GM19023 (cell line): ENCODE data around the gene CCDC33.

Source experiments
- ATAC-seq: cut with Tn5 transposase; IDR thresholded peaks from one replicate; pipeline ENCODE4 v1.9.1; 2021; ENCODE audit warnings: mild to moderate bottlenecking, moderate library complexity; ENCODE audit not compliant: unreplicated experiment

The CCDC33 gene

DNA sequence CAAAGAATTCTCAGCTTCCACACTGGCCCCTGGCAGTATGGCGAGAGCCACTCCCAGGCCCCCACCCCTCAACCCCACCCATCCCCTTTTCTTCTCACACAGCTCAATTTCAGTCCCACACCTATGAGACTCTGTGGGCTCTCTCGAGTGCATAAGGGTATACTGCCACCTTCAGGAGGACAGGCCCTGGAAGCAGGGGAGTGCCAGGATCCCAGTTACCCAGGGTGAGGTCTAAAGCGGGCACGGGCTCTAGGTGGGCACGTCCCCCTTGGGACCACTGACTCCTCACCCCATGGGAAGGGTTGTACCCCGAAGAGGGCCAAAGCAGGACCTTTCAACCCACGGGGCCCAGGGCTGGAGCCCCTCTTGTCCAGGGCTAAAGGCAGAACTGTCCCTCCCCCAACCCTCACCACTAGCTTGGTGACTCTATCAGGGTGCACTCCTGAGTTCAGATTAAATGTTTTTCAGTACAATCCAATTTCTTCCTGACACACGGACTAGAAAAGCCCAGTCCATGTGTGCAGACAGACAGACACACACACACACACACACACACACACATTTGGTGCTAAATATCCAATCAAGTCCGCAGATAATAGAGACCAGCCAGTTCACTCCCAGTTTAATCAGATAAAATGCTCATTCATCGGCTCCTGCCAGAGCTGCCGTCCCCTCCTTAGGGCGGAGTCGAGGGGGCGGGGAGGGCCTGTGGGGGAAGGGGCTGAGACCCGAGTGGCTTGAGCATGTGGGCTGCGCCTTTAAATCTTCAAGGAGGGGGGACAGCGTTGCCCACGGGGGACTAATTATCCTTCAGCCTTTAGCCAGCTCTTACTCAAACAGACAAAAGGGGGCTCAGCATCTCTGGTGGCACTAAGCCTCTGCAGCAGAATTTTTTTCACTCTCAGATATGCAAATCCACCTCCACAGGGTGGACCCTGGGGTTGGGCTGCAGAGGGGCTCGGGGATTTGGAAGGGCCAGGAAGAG, 72.0 kb downstream of the CCDC33 start:
- ATAC-seq = no peak

DNA sequence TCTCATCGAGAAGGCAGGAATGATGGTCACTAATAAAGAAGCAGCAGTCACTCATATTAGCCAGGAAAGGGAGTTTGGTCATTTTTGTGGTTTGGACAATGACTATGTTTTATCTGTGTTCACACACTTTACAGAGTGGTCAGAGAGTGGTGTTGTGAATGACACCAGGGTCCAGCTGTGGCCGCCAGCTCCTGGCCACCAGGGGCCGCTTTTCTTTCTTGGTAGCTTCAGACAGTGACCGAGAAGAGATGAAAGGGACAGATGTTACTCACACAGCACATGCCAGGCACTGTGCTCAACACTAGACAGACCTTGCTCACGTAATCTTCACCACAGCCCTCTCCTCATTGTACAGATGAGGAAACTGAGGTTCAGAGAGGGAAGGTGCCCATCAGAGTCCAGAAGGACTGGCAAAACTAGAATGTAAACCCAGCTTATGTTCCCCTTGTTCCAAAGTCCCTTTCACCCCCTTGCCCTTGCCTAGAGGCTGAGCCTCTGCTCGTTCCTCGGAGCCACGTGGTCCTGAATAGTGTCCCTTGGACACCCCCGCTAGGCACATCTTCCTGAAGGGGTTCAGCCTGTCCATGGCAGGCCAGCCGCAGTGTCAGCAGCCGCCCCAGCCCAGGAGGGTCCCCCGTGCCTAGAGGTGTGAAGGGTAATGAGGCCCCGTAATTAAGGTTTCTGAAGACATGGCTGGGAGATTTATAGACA, 75.8 kb downstream of the CCDC33 start:
- ATAC-seq = no peak

DNA sequence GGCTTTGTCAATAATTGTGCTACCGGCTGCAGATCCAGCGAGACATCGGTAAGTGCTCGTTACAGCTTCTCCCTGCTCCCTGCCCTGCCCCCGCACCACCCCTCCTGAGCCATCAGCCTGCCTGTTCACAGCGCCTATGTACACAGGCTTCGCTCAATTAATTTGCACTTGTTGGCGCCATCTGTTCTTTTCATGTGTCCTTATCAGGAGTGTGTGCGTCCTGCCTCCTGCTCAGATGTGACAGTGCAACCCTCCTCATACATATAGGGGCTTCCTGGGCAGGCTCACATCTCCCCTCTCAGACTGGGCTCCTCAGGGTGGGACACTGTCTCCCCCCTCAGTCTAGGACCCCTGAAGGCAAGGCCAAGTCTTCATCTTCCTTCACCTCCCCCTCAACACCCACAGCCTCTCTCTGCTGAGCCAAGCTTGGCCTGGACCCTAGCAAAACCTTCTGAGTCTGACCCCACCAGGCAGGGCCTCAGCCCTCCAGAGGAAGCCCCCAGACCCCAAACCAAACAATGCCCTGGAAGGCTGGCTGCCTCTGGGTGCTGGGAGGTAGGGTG, 76.4 kb downstream of the CCDC33 start:
- ATAC-seq = no peak

DNA sequence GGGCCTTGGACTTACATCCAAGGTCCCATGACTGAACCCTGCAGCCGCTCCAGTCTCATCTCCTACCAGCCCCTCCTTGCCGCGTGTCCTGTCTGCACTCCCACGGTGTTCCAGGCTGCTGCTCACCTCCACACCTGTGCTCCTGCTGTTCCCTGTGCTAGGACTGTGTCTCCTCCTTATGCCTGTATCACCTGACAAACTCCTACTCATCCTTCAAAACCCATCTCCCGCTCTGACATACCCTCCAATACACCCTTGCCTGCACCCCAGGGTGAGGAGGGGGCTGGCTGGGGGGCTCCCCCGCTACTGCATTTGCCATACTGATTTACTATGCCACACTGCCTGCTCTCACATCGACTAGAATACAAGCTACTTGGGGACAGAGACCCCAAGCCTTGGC, 77.8 kb downstream of the CCDC33 start:
- no peak for ATAC-seq

DNA sequence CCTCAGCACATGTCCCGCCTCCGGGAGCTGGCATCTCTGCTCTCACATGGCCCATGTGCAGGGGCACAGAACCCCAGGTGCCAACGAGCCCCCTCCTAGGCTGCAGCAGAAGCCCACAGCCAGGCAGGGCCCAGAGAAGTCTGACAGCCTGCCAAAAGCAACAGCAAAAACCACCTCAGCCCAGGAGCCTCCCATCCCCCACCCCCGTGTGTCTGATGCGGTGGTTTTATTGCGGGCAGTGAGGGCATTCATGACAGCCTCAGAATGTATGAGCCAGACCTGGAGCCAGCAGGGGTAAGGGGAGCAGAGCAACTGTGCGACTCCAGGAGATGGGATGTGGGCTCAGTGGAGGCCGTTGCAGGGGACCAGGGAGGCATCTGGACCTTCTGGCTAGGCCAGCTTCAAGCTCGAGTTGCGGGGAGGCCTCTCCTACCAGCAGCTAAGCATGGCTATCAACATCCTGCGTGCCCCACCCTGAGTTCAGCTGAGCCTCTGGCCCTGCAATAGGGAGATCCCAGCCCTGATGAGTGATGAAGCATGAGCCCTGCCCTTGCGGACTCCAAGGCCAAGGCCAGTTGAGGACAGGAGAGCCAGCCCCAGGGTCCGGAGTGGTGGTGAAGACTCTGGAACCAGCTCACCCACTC, 78.8 kb downstream of the CCDC33 start:
- ATAC-seq = no peak

DNA sequence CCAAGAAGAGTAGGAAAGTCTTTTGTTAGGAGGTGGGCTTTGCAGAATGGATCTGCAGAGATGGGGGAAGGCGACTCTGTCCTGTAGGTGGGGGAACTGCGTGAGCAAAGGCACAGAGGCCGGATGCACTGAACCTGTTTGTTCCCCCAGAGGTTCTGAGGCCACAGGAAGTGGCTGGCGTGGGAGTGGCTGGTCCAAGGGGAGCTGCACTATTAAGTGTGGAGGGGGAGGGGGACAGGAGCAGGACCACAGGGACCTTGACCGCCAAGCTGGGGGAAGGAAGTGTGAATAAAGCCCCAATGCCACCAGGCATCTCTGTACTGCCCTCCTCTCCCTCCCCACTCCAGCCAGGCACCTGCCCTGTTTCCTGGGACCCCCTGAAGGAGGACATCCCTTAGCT, 79.5 kb downstream of the CCDC33 start:
- no peak for ATAC-seq

DNA sequence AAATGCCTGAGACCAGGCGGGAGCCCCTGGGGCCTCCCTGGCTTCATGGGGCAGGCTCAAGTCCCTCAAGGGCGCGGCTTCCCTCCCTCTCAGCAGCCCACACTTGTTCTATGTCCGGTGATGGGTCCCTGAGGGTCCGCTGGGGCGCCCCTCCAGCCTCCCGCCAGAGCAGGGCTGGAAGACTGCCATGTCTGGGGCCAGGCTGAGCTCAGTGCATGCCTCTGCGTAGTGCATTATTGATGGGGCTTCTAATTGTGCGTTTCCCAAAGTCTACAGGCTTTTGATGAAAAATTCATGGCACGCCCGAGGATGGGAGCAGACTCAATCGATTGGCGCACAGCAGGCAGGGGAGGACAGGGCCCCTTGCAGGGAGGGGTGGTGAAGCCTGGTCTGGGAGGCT, 80.0 kb downstream of the CCDC33 start:
- no peak for ATAC-seq

DNA sequence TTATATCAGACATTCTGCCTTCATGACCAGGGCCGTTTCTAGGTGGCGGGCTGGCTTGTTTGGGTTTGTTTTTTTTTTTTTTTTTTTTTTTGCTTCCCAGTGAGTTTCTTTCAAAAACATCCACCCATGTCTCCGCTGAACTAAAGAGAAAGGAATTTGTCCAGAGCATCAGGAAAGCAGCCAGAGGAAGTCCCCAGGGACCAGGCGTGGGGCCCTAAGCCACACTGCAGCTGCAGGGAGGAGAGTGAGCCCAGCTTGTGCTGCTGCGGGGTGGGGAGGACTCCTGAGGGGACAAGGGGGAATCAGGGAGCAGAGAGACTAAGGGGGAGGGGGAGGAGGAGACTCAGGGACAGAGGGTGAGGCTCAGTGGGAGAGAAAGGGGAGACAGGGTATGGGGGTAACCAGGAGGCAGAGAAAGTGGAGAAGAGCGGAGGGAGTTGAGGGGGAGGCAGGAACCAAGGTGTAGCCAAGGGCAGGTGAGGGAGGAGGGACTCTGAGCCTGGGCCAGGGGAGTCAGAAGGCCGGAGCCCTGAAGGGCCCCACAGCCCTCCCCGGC, 81.8 kb downstream of the CCDC33 start:
- no peak for ATAC-seq

DNA sequence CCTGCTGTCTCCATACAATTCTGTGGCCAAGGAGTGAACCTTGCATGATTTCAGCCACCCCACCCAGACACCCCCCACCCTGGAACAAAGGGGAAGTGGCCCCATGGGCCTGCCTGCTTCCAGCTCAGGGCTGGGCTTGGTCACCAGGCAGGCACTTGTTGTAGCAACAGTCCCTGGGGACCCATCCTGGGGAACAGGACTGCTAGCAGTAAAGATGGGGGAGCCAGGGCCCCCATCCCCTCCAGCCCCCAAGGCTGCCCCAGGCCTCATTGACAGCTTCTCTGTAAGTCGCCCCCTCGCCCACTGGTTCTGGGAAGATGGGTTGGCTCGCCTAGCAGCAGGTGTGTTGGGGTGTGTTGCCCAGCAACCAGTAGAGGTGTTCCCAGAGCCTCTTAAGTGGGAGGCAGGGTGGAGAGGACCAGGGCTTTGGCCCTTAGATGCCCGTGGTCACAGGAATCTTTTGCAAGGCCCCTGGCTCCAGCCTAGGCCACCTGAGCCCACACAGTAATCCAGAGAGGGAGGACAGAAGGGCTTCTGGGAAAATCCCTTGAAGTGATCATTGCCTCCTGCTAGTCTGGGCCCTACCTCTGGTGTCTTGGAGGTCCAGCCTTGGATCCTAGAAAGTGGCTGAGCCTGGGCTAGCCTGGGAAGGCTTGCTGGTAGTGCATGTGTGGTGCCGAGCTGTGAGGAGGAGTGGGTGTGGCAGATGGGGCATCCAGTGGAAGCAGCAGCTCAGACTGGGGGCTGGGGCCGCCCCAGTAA, 82.4 kb downstream of the CCDC33 start:
- ATAC-seq = no peak

DNA sequence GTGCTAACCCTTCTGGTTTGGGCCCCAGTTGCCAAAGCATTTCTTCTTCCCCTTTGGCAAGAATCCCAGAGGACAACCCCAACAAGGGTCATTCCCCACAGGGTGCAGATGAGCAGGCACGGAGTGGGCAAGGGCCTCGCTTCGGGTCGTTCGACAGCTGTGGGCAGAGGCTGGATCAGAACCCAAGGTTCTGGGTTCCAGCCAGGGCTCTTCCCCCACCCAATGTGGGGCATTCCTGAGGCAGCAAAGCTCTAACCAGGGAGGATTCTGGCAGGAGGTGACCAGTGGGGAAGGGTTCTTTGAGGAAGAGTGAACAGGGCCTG, 83.0 kb downstream of the CCDC33 start:
- no peak for ATAC-seq

DNA sequence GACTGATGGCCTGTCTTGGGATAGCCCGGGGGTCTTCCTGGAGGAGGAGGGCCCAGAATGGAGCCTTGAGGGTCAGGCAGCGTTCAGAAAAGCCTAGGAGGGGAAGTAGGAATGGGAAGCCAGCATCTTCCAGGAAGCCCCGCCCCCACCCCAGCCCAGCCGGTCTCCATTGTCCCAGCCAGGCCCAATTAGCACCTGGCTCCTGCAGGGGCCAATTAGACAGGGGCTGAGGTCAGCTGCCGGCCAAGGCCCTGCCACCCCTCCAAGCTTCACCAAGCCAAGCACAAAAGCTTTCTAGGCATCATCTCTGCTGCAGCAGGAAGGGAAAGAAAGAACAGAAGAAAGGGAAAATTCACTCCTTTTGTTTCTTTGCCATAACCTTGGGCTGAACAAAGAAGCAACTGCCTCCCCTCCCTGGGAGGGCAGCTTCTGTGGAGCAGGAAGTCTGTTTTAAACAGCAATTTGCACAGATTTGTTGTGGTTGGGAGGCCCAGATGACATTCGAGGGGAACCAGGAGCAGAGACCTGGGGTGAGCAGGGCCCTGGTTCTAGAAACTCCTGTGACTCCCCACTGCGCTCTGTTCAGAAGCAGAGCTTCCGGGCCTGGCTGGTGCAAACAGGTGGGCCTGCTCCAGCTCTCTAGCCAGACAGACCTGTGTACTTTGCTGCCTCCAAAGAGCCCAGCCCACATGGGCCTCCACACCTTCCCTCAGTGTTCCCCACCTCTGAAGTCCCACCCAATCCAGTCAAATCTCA, 83.6 kb downstream of the CCDC33 start:
- ATAC-seq = no peak

DNA sequence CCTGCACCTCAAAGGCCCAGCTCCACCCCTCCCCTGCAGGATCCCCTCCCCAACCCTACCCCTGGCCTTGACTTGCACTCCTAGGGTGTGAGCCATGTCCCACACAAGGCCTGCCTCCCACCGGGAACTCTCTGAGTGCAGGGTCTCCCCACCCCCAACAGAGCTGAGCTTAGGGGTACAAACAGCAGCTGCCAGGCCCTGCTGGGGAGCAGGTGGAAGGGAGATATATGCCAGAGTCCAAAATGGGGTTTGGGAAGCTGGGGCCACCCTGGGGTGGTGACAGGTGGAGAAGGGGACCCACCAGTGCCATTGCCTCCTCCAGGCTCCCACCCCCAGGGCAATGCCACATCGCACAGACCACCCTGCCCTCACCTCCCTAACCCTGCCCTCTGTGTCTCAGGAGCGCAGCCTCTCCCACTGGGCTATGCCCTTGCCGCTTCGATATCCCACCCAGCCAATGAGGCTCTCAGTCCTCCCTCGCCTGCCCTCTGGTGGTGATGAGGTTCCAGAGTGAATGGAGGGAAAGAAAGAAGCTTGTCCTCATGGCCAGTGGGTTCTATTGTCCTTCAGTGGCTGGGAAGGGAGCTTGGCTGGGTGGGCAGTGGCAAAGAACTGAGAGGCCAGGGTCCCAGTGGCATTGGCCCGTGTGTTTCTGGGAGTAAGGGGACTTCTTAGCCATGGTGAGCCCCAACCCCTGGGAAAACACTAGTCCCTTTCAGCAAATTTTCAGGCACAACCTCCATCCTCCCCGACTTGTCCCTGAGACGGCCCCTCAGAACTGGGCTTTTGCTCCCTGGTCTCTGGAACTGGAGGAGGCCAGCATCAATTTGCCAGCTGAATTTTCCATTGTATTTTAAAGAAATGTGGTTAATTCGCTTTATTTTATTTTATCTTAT, 84.5 kb downstream of the CCDC33 start:
- no peak for ATAC-seq

DNA sequence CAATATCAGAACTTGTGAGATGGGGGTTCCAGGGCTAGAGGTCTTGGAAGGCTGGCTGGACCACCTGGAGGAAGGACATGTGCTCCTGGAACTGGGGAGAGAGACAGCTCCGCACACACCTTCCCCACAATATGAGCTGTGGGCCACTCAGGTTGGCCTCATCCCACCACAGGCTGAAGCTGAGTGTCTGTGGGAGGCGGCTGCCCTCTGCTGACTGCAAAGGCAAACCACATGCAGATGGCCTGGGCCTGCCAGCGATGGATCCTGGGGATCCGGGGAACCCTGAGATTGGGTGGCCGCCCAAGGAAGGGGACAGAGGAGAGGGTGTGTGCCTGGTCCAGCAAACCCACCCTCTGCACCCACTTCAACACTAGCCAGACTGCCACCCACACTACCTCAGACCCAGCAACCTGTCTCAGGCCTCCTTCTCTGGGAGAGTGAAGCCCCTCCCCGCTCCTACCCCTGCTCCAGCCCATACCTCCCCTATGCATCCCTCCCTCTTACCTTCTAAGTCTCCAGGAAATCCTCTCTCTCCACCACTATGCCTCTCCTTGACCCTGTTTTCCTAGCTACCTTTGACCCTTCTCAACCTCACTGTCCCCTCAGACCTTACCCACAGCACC, 86.5 kb downstream of the CCDC33 start:
- no peak for ATAC-seq

DNA sequence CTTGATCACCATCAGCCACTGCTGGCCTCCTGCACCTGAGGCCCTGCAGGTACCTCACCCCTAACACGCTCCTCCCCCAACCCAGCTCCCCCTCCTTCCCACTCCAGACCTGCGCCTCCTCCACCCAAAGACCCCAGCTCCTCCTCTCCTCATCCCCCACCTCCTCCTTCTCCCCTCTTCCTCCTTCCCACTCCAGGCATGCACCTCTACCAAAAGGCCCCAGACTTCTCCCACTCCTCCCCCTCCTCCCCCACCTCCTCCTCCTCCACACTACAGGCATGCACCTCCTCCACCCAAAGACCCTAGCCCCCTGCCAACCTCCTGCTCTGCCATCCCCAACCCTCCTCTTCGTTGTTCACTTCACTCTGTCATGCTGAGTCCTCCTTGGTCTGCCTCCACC, 88.6 kb downstream of the CCDC33 start:
- ATAC-seq = no peak

DNA sequence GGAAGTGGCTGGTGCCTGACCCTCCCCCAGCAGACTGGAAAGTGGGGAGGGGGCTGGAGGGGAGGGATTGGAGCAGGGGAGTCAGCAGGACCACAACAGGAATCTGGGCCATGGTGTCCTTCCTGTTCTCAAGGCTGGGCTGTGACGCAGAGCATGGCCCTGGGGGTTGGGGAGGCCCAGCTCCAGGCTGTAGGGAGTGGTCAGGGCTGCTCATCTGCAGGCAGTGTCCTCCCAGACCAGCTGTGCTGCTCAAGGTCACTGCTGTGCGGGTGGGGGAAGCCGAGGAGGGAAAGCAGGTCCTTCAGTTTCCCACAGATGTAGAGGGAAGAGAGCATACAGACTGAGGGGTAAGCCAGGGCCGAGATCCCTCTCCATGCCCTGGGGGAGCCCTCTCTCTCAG, 90.6 kb downstream of the CCDC33 start:
- ATAC-seq = no peak

DNA sequence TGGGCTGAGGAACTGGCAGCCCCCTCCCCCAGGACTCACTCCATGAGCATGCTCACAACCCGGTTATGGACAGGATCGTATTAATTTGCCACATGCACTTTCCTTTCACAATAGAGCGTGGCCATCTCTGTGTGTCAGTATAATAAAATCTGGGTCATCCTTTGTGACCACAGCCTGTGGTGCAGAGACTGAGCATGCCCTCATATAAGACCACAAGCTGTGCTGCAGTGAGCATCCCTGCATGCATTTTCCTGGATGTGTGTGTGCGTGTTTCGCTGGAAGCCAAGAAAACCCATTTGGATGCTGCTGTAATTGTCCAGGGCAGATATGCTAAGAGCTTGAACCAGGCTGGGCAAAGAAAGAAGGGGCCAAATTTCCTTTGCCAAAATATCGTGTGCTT, 91.6 kb downstream of the CCDC33 start:
- ATAC-seq = no peak

DNA sequence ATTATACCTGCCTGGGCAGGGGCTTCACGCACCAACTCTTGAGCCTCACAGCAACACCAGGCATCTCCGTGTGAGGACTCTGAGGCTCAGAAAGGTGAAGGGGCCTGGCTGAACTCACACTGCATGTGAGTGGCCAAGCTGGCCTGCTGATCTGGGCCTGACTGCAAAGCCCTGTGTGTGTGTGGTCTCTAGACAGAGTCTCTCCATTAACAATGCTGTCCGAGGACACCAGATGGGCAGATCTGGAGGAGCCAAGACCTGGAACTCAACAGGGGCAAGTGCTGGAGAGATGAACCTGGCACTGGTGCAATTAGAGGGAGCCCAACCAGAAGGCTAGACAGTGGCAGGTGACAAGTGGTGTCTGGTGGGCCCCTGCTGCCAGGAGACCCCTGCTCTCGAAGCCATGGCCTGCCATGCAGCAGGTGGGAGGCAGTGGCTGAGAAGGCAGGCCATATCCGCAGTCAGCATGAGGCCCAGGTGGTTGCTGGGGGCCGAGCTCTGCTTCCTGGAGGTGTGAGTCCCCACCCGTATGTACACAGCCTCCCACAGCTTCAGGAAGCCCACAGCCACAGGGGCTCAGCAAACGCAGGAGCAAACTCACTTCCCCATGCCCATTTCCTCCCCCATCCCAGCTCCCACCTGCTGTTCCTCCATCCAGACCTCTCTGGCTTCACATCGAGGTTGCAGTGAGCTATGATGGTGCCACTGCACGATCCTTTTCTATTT, 92.4 kb downstream of the CCDC33 start:
- ATAC-seq = no peak
